SJCRH30 (cell line): Measurements from ENCODE around the gene MRPS15. TPM values are rescaled to one million over a fixed set of nuclear protein-coding genes. Genes with fewer than 3 reads are reported as not detected.

Experiments
- total RNA-seq: library from RNA; depleted of rRNA; stranded (reverse); fragments of >200 nt; shearing (Covaris generic); gene quantifications from 2 replicates; pipeline ENCODE4 v1.2.3, GENCODE V29; 2014; rRNA removed

Gene MRPS15
- total RNA-seq, 1 experiment from 2014 or later = 140 TPM

Other genes with a start within 250 kb of the MRPS15 start
- 103 and 131 TPM in 2 replicates for gene THRAP3, start 239.9 kb downstream of the MRPS15 start, total RNA-seq
- gene SH3D21, start 158.0 kb downstream of the MRPS15 start, total RNA-seq = 0.48 and 1.4 TPM in 2 replicates
- 5.8 and 6.9 TPM in 2 replicates for gene EVA1B, start 140.7 kb downstream of the MRPS15 start, total RNA-seq
- gene STK40, start 78.5 kb downstream of the MRPS15 start, total RNA-seq = 30.3 and 33.7 TPM in 2 replicates
- 14.6 and 15.4 TPM in 2 replicates for gene LSM10, start 66.5 kb downstream of the MRPS15 start, total RNA-seq
- gene OSCP1, start 13.9 kb downstream of the MRPS15 start, total RNA-seq = 0.71 and 2.6 TPM in 2 replicates
- gene CSF3R, start 18.5 kb upstream of the MRPS15 start, total RNA-seq = not detected in 2 replicates